HL-60 (cell line): ENCODE data around the gene SLC38A8.

ENCODE experiments used
- CTCF ChIP-seq: IDR thresholded peaks from one replicate; pipeline ENCODE4 v1.5.1; 2011; ENCODE audit warnings: low read length, control low read depth, inconsistent platforms; ENCODE audit not compliant: insufficient read depth
- GABPA ChIP-seq: IDR thresholded peaks from 2 replicates; pipeline ENCODE4 v1.6.1; 2012; ENCODE audit warnings: low read depth
- POLR2AphosphoS5 ChIP-seq: IDR thresholded peaks from 2 replicates; pipeline ENCODE4 v1.6.1; 2012; ENCODE audit warnings: low read depth
- SPI1 ChIP-seq: IDR thresholded peaks from 2 replicates; pipeline ENCODE4 v1.6.1; 2012; ENCODE audit warnings: low read depth, mild to moderate bottlenecking, borderline replicate concordance

- TF ChIP-seq POLR2AphosphoS5 = no peak
- no peak for TF ChIP-seq CTCF
- TF ChIP-seq GABPA = no peak
- no peak for TF ChIP-seq SPI1
These were observed 17.6 kb upstream of the SLC38A8 start for GRCh38 chr16:84059946-84060901.
